ENCODE data around the gene TLCD5. TPM values are rescaled to one million over a fixed set of nuclear protein-coding genes. Genes with fewer than 3 reads are reported as not detected.

The TLCD5 gene
- total RNA-seq = 1 to 10 TPM; 1.2 to 1.4 TPM

DNA sequence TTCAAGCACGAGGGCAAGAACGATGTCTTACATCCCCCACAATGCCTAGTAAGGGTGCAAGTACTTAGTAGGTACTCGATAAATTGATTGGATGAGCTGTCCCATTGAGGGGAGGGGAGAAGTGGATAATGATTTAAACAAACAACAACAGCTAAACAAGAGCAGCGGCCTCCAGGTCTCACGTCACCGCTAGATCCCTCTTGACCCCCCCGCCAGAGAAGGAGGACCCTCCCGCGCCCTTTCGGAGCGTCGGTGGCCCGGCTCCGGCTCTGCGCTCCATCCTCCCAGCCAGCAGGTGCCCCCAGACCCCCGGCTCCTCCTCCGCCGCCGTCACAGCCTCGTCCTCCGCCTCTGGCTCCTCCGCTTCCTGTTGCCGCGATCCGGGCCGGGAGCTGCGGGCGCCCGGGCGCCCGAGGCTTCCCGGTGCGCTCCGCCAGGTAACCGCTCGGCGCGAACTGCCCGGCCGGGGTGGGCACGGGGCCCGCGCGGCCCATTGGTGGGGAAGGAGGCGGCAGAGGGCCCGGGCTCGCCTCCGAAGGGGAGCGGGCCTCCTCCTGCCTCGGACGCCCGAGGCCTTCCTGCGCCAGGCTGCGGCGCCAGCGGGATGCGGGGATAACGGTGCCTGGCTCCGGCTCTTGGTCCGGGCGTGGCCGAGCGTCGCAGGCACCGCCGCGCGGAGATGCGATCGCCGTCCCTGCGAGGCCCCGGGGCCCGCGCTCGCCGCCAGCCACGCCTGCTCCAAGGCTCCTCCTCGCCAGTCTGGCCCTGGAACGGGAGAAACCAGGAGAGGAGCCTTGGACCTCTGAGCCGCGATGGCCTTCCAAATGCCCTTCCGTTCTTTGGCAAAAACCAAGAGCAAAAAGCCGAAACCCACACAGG lies at the start of gene TLCD5:
Gene TLCD5 (plus strand): TSS at position 368 of the 879 bp plus-strand sequence. CDS start 2,143 bp downstream, outside the sequence.
- Mint-ChIP-seq H3K9me3 (no peaks in the 10 kb centered on the region), H3K27ac (peak within 1 kb of the TSS; percentile 3), H3K4me3 (peak within 1 kb of the TSS; percentile 68), H3K27me3 (peaks cover 49% of the 10 kb centered on the region), H3K36me3 (ENCODE audit: low read depth) (no peaks in the 10 kb centered on the region), H3K4me1 (peaks cover 22% of the 10 kb centered on the region)
- CTCF ChIA-PET = interaction anchor here (1.5 kb wide), 1 partner anchor 9 kb away, joined by 3 read pairs; no protein-coding TSS in a partner anchor
- POLR2A ChIA-PET = interaction anchor here (0.7 kb wide), 1 partner anchor 76 kb away, joined by 3 read pairs; no protein-coding TSS in a partner anchor
- peak; percentile 52 for DNase-seq

DNA sequence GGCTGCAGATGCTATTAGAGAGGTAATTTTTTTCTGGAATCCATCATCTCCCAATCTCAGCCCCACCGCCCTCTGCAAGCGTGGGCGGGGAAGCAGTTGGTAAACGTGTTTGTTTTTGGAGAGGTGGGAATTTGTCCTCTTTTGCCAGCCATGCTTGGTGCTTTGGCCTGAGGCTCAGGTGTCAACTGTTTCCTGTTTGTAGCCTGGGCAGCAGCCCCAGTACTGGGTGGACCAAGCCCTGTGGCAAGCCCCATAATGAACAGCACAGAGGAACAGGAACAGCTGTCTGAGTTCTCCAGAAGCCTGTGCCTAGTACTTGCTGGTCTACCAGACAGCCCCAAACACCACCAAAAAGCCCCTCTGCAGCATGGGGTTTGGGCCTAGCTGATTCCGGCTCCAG lies 45.6 kb upstream of the TLCD5 start:
- peaks cover 25% of the 10 kb centered on the region for H3K27me3 Mint-ChIP-seq
- ChIA-PET POLR2A (no interaction called here), CTCF (no interaction called here)
- H3K4me3 Mint-ChIP-seq = no peak overlapping the region
- DNase-seq = no peak
- H3K4me1 Mint-ChIP-seq = no peaks in the 10 kb centered on the region
- H3K36me3 Mint-ChIP-seq (ENCODE audit: low read depth) = no peaks in the 10 kb centered on the region
- no peaks in the 10 kb centered on the region for H3K9me3 Mint-ChIP-seq
- no peak overlapping the region for H3K27ac Mint-ChIP-seq

DNA sequence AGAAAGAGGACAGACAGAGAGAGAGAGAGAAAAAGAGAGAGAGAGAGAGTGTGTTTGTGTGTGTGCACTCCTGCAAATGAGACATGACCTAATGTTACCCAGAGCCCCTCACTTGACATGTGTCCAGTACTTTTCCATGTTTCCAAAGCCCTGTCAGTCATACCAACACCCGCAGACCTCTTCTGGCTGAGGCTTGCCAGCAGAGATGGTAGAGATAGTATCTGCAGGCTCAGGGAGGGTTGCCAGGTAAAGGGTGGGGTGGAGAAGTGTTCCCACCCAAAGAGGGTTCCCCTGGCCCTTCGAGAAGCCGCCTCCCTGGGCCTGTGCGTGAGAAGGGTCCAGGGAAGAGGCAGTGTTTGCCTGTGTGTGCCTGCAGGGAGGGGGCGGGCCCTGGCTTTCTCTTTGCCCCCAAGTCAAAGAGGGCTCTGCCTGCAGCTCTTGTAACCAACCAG lies 44.5 kb upstream of the TLCD5 start:
- ChIA-PET CTCF (no interaction called here), POLR2A (no interaction called here)
- no peak for DNase-seq
- H3K27ac Mint-ChIP-seq = no peak overlapping the region
- peaks cover 18% of the 10 kb centered on the region for H3K27me3 Mint-ChIP-seq
- no peak overlapping the region for H3K4me3 Mint-ChIP-seq
- no peaks in the 10 kb centered on the region for H3K4me1 Mint-ChIP-seq
- H3K36me3 Mint-ChIP-seq (ENCODE audit: low read depth) = no peaks in the 10 kb centered on the region
- no peaks in the 10 kb centered on the region for H3K9me3 Mint-ChIP-seq

DNA sequence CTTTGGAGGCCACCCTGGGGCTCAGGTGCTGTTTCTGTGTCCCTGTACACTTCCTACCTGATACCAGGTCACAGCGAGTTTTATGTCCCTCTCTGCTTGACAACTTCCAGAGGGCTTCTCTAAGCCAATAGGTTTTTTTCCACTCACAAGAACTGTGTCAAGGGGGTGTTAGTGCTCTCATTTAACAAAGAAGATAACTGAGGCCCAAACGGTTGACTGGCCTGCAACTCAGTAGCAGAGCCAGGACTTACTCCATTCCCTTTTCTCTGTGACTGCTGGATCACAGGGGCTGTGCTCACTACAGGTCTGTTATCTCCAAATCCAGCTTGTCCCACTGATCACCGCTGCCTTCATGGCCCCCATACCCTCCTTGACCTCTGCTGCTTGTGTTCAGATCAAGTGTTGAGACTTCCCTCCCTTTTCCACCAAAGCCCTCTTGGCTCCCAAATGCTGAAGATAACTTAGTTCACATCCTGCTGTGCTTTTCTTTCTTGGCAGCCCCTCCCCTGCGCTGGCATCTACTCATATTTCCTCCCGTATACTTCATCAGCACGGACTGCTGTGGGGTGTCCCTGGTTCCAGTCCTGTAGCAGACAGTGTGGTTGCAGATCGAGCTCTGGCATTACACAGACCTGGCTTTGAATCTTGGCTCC lies 43.8 kb upstream of the TLCD5 start:
- Mint-ChIP-seq H3K36me3 (ENCODE audit: low read depth) (no peaks in the 10 kb centered on the region), H3K27ac (no peak overlapping the region), H3K4me1 (no peaks in the 10 kb centered on the region), H3K4me3 (no peak overlapping the region), H3K27me3 (peaks cover 19% of the 10 kb centered on the region), H3K9me3 (no peaks in the 10 kb centered on the region)
- DNase-seq = no peak
- CTCF ChIA-PET = no interaction called here
- POLR2A ChIA-PET = no interaction called here

DNA sequence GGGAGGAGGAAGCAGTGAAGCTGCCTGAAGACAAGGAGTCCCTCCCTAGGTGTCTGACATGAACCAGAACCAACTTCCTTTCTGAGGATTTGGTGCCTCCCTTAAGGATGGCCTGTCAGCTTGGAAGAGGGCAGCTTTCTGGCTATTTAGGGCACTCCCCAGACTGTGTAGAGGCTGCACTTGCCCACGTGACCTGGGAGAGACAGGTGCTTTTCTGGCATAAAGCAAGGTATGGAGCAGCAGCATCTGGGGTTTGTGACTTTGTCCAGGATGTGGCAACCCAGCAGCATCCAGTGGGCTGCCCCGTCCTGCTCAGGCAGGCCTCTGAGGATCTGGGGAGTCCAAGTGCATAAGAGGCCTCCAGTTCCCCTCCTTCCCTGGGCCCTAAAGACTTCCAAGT lies 42.0 kb upstream of the TLCD5 start:
- no peaks in the 10 kb centered on the region for H3K36me3 Mint-ChIP-seq (ENCODE audit: low read depth)
- H3K4me1 Mint-ChIP-seq = no peaks in the 10 kb centered on the region
- CTCF ChIA-PET = interaction anchor here (1.5 kb wide), 1 partner anchor 35 kb away, joined by 3 read pairs; no protein-coding TSS in a partner anchor
- DNase-seq = no peak
- H3K4me3 Mint-ChIP-seq = no peak overlapping the region
- POLR2A ChIA-PET = no interaction called here
- H3K27me3 Mint-ChIP-seq = peaks cover 29% of the 10 kb centered on the region
- H3K9me3 Mint-ChIP-seq = no peaks in the 10 kb centered on the region
- no peak overlapping the region for H3K27ac Mint-ChIP-seq

DNA sequence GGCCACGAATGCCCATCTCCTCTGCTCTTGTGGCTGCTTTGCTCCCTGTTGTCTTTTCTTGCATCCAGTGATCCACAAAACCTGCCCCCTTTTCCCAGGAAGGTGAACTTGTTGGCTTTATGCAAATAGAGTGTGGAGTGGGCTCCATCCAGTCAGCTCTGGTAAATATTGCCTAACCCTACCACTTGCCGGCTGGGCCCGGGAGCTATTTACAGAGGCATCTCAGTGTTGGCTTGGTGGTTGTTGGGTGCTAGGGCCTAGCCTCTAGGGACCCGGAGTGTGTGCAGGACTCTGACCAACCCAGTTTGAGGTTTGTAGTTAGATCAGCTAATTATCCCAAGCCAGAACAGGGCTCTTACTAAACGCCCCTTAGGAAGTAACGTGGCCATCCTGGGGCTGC lies 40.8 kb upstream of the TLCD5 start:
- Mint-ChIP-seq H3K9me3 (no peaks in the 10 kb centered on the region), H3K4me1 (no peaks in the 10 kb centered on the region), H3K4me3 (no peak overlapping the region), H3K27ac (no peak overlapping the region), H3K27me3 (peaks cover 32% of the 10 kb centered on the region), H3K36me3 (ENCODE audit: low read depth) (no peaks in the 10 kb centered on the region)
- no peak for DNase-seq
- POLR2A ChIA-PET = no interaction called here
- CTCF ChIA-PET = no interaction called here

DNA sequence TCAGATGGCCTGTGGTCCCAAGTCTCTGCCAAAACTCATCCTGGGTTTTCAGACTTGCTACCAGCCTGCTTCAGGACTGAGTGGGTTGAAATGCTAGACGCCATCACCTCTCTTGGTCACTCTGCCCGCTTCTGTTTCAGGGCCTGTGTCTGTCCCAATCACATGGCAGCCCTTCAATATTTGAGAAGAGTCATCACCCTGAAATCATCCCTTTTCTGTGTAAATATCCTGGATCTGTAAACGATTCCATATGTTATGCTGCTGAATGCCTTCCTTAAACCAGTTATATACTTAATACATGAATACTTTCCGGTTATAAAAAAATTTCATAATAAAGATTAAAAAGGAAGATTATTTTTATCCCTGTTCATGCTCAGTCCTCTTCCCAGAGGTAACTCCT lies 39.8 kb upstream of the TLCD5 start:
- Mint-ChIP-seq H3K27me3 (peaks cover 39% of the 10 kb centered on the region), H3K9me3 (no peaks in the 10 kb centered on the region), H3K27ac (no peak overlapping the region), H3K4me1 (no peaks in the 10 kb centered on the region), H3K36me3 (ENCODE audit: low read depth) (no peaks in the 10 kb centered on the region), H3K4me3 (no peak overlapping the region)
- no peak for DNase-seq
- CTCF ChIA-PET = interaction anchor here (4.3 kb wide), 1 partner anchor 17 kb away, joined by 22 read pairs; no protein-coding TSS in a partner anchor
- POLR2A ChIA-PET = no interaction called here

DNA sequence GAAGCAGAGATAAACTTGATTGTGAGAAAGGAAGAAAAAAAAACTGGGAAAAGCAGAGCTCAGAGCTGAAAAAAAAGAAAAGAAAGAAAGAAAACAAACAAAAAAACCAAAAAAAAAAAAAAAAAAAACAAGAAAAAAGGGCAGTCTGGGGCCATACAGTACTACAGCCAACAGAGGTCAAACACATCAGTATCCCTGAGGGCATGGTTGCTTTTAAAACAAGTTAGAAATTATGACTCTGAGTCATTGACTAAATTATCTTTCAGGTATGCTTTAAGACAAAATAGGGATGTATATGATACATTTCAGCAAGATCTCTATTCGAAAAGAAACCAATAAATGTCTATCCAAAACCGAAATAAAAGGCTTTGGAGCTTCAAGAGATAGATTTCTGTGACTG lies 37.1 kb upstream of the TLCD5 start:
- DNase-seq = no peak
- Mint-ChIP-seq H3K4me3 (no peak overlapping the region), H3K4me1 (no peaks in the 10 kb centered on the region), H3K36me3 (ENCODE audit: low read depth) (no peaks in the 10 kb centered on the region), H3K27ac (no peak overlapping the region), H3K27me3 (peaks cover 42% of the 10 kb centered on the region), H3K9me3 (no peaks in the 10 kb centered on the region)
- ChIA-PET CTCF (interaction anchor here (0.7 to 4.3 kb wide), 3 partner anchors 15 to 640 kb away, joined by 3 to 22 read pairs (median 3); no protein-coding TSS in a partner anchor), POLR2A (no interaction called here)

DNA sequence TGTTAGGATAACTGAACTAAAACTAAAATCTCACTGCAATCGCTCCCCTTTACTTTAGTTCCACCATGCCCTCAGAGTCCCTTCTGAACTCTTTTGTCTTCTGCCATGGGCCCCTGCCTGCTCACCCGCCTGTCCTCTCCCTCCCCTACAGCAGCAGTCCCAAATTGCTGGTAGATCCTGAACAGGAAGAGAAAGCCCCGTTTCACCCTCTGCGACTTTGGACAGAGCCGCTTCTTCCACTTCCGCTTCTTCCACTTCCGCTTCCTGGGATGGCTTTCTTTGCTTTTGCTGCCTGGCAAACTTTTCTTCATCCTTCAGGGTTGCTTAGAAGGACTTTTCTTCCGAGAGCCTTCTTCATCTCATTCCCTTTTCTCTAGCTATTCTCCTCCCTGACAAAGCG lies 35.7 kb upstream of the TLCD5 start:
- POLR2A ChIA-PET = no interaction called here
- DNase-seq = no peak
- H3K36me3 Mint-ChIP-seq (ENCODE audit: low read depth) = no peaks in the 10 kb centered on the region
- CTCF ChIA-PET = interaction anchor here (1.4 to 4.3 kb wide), 2 partner anchors 11 to 13 kb away, joined by 7 to 22 read pairs; no protein-coding TSS in a partner anchor
- H3K27me3 Mint-ChIP-seq = peaks cover 51% of the 10 kb centered on the region
- no peak overlapping the region for H3K4me3 Mint-ChIP-seq
- no peaks in the 10 kb centered on the region for H3K9me3 Mint-ChIP-seq
- H3K4me1 Mint-ChIP-seq = no peaks in the 10 kb centered on the region
- no peak overlapping the region for H3K27ac Mint-ChIP-seq

DNA sequence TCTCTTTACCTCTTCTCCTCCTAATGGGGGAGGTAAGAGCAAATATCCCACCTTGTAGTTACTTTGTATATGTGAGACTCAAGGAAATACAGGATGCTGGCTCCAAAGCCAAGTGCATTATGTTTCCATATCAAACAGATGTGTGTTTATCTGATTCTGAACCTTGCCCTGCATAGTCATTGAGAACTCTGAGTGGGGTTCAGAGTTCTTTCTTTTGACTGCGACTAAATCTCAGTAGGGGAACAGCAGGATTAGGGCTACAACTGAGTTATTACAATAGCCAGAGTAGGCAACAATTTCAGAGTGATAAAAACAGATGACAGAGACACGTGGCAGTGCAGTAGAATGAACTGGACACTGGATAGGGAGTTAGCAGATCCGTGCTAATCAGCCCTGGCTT lies 34.1 kb upstream of the TLCD5 start:
- H3K4me1 Mint-ChIP-seq = no peaks in the 10 kb centered on the region
- no peak for DNase-seq
- H3K36me3 Mint-ChIP-seq (ENCODE audit: low read depth) = no peaks in the 10 kb centered on the region
- POLR2A ChIA-PET = no interaction called here
- no peaks in the 10 kb centered on the region for H3K9me3 Mint-ChIP-seq
- H3K27ac Mint-ChIP-seq = no peak overlapping the region
- CTCF ChIA-PET = interaction anchor here (0.8 kb wide), 1 partner anchor 13 kb away, joined by 4 read pairs; no protein-coding TSS in a partner anchor
- H3K27me3 Mint-ChIP-seq = peaks cover 55% of the 10 kb centered on the region
- H3K4me3 Mint-ChIP-seq = no peak overlapping the region

DNA sequence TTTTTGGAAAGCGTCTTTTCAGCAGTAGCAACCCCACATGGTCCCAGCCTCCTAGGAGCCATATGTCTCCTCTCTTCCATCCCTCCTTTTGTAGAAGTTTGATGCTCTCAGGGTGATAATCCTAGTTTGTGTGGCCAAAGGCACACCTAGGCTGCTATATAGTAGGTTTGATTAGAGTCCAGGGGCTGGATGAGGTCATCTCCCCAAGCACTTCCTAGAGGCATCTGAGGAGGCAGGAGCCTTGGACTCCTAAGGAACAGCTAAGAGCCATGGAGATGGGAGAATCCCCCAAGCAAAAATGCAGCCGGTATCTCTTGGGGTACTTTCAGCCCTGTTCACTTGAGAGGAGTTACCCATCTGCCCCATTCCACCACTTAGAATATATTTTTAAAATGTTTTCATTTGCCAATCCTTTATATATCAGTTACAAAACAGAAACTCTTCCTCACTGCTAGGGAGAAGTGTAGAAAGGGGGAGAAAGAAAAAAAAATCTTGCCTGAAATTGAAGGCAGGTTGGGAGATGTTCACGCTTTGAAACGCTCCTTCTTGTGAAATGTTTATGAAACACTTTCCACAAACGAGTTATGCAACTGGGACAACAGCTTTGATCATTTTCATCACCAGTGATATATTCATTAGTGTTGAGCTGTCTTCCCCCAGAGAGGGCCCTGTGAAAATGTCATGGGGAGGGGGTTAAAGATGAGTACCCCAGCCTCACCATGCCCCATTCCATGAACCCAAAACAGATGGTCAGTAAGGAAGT lies 31.9 kb upstream of the TLCD5 start:
- CTCF ChIA-PET = interaction anchor here (2.1 kb wide), 1 partner anchor 10 kb away, joined by 9 read pairs; no protein-coding TSS in a partner anchor
- no peak overlapping the region for H3K4me3 Mint-ChIP-seq
- POLR2A ChIA-PET = no interaction called here

DNA sequence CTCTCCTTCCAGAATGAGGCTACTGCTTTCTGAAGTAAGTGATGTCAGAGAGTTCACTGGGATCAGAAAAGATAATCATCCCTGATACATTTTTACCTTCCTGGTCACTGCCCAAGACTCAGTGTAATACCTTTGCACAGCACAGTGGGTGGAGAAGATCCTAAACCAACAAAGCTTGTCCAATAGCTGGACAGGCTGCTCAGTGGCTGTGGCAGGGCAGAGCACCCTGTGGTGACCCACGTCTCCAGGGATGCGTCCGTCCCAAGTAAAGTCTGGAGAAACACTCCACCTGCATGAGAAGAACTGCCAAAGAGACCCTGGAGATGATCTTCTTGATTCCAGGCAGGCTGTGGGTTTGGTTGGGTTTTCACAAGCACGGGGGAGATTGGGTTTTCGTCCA lies 31.0 kb upstream of the TLCD5 start:
- no peak for DNase-seq
- Mint-ChIP-seq H3K4me1 (no peaks in the 10 kb centered on the region), H3K4me3 (no peak overlapping the region), H3K27ac (no peak overlapping the region), H3K36me3 (ENCODE audit: low read depth) (no peaks in the 10 kb centered on the region), H3K9me3 (no peaks in the 10 kb centered on the region), H3K27me3 (peaks cover 58% of the 10 kb centered on the region)
- ChIA-PET CTCF (interaction anchor here (2.1 kb wide), 1 partner anchor 9 kb away, joined by 9 read pairs; no protein-coding TSS in a partner anchor), POLR2A (no interaction called here)

More for the DNA sequence above, 31.9 kb upstream of the TLCD5 start:
- H3K36me3 Mint-ChIP-seq (ENCODE audit: low read depth) = no peaks in the 10 kb centered on the region
- H3K4me1 Mint-ChIP-seq = no peaks in the 10 kb centered on the region
- no peak for DNase-seq
- H3K27me3 Mint-ChIP-seq = peaks cover 56% of the 10 kb centered on the region
- H3K9me3 Mint-ChIP-seq = no peaks in the 10 kb centered on the region
- H3K27ac Mint-ChIP-seq = no peak overlapping the region

DNA sequence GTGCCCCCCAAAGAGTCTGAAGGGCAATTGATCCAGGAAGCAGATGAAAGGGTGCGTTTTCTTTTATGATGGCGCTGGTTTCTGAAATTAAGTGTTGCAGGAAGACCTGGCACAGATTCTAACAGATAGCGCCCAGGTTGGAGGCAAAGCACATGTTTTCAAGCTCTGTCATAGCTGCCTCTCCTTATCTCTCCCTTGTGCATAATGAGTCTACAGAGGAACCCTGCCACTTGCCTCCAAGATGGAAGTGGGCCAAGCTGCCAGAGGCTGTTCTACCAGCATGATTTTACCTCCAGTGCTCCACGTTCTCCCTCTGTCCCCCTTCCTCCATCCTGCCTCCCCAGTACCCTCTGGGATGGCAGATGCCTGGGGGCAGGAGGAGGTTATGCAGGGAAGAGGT lies 30.0 kb upstream of the TLCD5 start:
- H3K9me3 Mint-ChIP-seq = no peaks in the 10 kb centered on the region
- H3K27ac Mint-ChIP-seq = no peak overlapping the region
- CTCF ChIA-PET = interaction anchor here (2.1 kb wide), 1 partner anchor 8 kb away, joined by 9 read pairs; no protein-coding TSS in a partner anchor
- H3K36me3 Mint-ChIP-seq (ENCODE audit: low read depth) = no peaks in the 10 kb centered on the region
- H3K4me3 Mint-ChIP-seq = no peak overlapping the region
- H3K27me3 Mint-ChIP-seq = peaks cover 56% of the 10 kb centered on the region
- POLR2A ChIA-PET = no interaction called here
- no peak for DNase-seq
- H3K4me1 Mint-ChIP-seq = no peaks in the 10 kb centered on the region
